Measurements from ENCODE around the gene RFC5. TPM values are rescaled to one million over a fixed set of nuclear protein-coding genes. Genes with fewer than 3 reads are reported as not detected.

Gene RFC5
- total RNA-seq, 1 experiment from 2014 or later = 50.4 TPM

DNA sequence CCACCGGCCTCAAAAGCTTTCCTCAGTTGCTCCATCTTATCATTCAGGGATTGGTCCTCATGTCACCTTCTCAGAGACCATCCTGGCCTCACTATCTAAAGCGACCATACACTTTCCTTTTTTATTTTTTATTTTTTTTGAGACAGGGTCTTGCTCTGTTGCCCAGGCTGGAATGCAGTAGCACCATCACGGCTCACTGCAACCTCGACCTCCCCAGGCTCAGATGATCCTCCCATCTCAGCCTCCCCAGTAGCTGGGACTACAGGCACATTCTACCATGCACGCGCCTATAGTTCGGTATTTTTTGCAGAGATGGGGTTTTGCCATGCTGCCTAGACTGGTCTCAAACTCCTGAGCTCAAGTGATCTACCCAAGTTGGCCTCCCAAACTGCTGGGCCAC lies 41.7 kb downstream of the RFC5 start:
- Histone ChIP-seq H4K20me1 (ENCODE audit: control insufficient read depth, insufficient read depth, insufficient read length) (no peaks in the 10 kb centered on the region), H2BK12ac (ENCODE audit: insufficient read length, low read depth, low read length) (no peak overlapping the region), H4K8ac (replicated peaks; ENCODE audit: insufficient read length, low read depth, low read length) (no peak overlapping the region), H3K9ac (ENCODE audit: extremely low read depth, insufficient read length, low read length) (no peak overlapping the region), H3K4me2 (ENCODE audit: insufficient read depth, insufficient read length, low read length) (no peak overlapping the region), H3K79me2 (ENCODE audit: insufficient read depth, low read length) (peaks cover 2% of the 10 kb centered on the region; the same call in 1 of the 2 replicates), H2AFZ (ENCODE audit: low read length) (no peak overlapping the region), H3K23ac (ENCODE audit: insufficient read length, low read depth, low read length) (no peak overlapping the region), H4K5ac (ENCODE audit: insufficient read length, low read depth, low read length) (no peak overlapping the region), H2BK5ac (ENCODE audit: insufficient read length, low read length) (no peak overlapping the region), H3T11ph (ENCODE audit: low read length) (no peak overlapping the region), H3K18ac (ENCODE audit: insufficient read length, low read depth, low read length) (no peak overlapping the region), H3K56ac (ENCODE audit: insufficient read length, low read depth, low read length) (no peak overlapping the region), H3K4ac (ENCODE audit: low read depth, low read length) (no peak overlapping the region), H4K91ac (ENCODE audit: insufficient read length, low read depth, low read length) (no peak overlapping the region), H3K23me2 (ENCODE audit: insufficient read length, low read depth, low read length, poor library complexity, severe bottlenecking) (peaks cover 24% of the 10 kb centered on the region), H2BK120ac (ENCODE audit: low read depth, low read length, poor library complexity, severe bottlenecking) (no peak overlapping the region), H2BK15ac (ENCODE audit: low read depth, low read length) (no peak overlapping the region), H2BK20ac (ENCODE audit: low read depth, low read length, poor library complexity, severe bottlenecking) (no peak overlapping the region), H3K27ac (ENCODE audit: insufficient read length, low read depth, low read length) (no peak overlapping the region), H3K79me1 (ENCODE audit: insufficient read depth, low read depth, low read length, poor library complexity, severe bottlenecking) (peaks cover 5% of the 10 kb centered on the region), H3K4me1 (ENCODE audit: insufficient read depth, low read length) (peaks cover 3% of the 10 kb centered on the region), H3K9me3 (ENCODE audit: control insufficient read depth, low read depth, low read length) (no peaks in the 10 kb centered on the region), H2AK5ac (ENCODE audit: insufficient read length, low read length) (no peak overlapping the region), H3K14ac (ENCODE audit: insufficient read depth, low read length) (no peak overlapping the region), H3K27me3 (ENCODE audit: insufficient read depth, low read length) (no peaks in the 10 kb centered on the region)
- peaks cover 0 to 13% (median 4%) of the 10 kb centered on the region in 3 experiments; a peak in 3 of 7 replicates for H3K36me3 Mint-ChIP-seq (ENCODE audit: insufficient read depth in 1 of 3, low read depth in 3 of 3)
- no peaks in the 10 kb centered on the region for H3K9me3 Mint-ChIP-seq
- no peak overlapping the region for H3K4me3 Mint-ChIP-seq
- WGBS (ENCODE audit: extremely low coverage, insufficient read length, low lambda C conversion rate) = no CpG with 5 or more reads among the region's 7 CpGs
- TF ChIP-seq CTCF (conservative IDR thresholded peaks at IDR 0.05) = no peak
- H3K27me3 Mint-ChIP-seq (ENCODE audit: low read depth) = no peaks in the 10 kb centered on the region
- no peak for DNase-seq
- peaks cover 26 to 31% of the 10 kb centered on the region in 2 experiments for H3K4me1 Mint-ChIP-seq
- H3K27ac Mint-ChIP-seq = no peak overlapping the region; a peak in 1 of 7 replicates

Measured in H9 (cell line).